AG04449 (cell line): ENCODE data around the gene CFAP61.

Source experiments
- CTCF ChIA-PET: fragments of 350-600 bp; formaldehyde crosslinking; extraction: SDS; loops from one replicate; lab custom pipeline; 2021; ENCODE audit warnings: antibody characterized with exemption; lab: Yijun Ruan, JAX
- POLR2A ChIA-PET: fragments of 400-600, 350-600 bp; formaldehyde crosslinking; extraction: SDS; loops from one replicate; lab custom pipeline; 2020; ENCODE audit warnings: antibody characterized with exemption, inconsistent platforms; lab: Yijun Ruan, JAX
- DNase-seq: peaks from one replicate; pipeline ENCODE4 v3.0.0-alpha.2; 2010; ENCODE audit warnings: low read depth, low spot score
- H3K4me3 ChIP-seq: 2 replicates; pipeline ENCODE4 v1.5.1; 2011; ENCODE audit warnings: low read depth, mild to moderate bottlenecking, control low read depth, low read length
- TF ChIP-seq, protein P1 (sequence below): IDR thresholded peaks from one replicate; pipeline ENCODE4 v1.5.1; 2011; ENCODE audit warnings: mild to moderate bottlenecking, moderate library complexity, low read length, control low read depth, inconsistent platforms; ENCODE audit not compliant: insufficient read depth; ENCODE audit errors: missing control alignments

Gene CFAP61

DNA sequence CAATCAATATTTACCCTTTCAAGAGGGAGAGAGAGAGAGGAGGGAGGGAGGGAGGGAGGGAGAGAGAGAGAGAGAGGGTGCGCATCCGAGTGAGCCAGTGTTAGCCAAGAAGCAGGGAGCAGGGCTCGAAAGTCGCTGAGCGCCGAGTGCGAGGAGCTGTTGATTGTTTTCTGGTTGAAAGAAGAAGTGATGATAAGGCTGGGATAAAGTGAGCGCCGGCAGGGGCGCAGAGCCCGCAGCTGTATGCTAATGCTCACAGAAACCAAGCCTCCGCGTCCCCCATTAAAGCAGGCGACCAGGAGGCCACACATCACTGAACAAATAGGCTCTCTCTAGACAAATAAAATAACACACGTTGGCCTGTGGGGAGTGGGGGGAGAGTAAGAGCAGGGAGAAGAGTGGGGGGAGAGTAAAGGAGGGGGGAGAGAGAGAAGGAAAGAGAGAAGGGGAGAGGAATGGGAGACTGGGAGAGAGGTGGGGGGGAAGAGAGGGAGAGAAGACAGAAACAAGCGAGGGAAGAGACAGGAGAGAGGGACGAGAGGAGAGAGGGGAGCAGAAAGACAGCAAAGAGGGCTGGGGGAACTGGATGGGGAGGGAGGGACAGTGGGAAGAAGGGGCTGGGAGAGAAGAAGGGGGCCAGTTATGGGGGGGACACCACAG is 310.6 kb downstream of the CFAP61 start:
- TF ChIP-seq, protein P1, sequence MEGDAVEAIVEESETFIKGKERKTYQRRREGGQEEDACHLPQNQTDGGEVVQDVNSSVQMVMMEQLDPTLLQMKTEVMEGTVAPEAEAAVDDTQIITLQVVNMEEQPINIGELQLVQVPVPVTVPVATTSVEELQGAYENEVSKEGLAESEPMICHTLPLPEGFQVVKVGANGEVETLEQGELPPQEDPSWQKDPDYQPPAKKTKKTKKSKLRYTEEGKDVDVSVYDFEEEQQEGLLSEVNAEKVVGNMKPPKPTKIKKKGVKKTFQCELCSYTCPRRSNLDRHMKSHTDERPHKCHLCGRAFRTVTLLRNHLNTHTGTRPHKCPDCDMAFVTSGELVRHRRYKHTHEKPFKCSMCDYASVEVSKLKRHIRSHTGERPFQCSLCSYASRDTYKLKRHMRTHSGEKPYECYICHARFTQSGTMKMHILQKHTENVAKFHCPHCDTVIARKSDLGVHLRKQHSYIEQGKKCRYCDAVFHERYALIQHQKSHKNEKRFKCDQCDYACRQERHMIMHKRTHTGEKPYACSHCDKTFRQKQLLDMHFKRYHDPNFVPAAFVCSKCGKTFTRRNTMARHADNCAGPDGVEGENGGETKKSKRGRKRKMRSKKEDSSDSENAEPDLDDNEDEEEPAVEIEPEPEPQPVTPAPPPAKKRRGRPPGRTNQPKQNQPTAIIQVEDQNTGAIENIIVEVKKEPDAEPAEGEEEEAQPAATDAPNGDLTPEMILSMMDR: no peak
- POLR2A ChIA-PET: no interaction called here
- no peak for DNase-seq
- H3K4me3 ChIP-seq: no peak overlapping the region
- CTCF ChIA-PET: interaction anchor here (0.7 to 4.9 kb wide), 3 partner anchors 10 to 231 kb away, joined by 3 to 67 read pairs (median 5); no protein-coding TSS in a partner anchor

DNA sequence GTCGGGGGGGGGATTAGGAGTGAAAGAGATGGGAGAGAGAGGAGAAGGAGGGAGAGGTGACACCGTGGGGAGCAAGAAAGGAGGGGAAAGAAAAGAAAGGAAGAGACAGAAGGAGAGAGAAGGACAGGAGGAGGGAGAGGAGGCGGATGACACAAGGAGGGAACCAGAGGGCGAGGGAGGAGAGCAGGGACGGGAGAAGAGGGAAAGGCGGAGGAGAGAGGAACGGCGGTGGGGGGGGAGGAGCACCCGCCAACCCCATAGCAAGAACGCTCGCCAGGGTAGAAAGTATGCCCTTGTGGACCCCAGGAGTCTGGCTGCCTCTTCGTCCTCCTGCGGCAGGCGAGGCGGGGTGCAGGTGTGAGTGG is 311.1 kb downstream of the CFAP61 start:
- H3K4me3 ChIP-seq: no peak overlapping the region
- TF ChIP-seq, protein P1: no peak

DNA sequence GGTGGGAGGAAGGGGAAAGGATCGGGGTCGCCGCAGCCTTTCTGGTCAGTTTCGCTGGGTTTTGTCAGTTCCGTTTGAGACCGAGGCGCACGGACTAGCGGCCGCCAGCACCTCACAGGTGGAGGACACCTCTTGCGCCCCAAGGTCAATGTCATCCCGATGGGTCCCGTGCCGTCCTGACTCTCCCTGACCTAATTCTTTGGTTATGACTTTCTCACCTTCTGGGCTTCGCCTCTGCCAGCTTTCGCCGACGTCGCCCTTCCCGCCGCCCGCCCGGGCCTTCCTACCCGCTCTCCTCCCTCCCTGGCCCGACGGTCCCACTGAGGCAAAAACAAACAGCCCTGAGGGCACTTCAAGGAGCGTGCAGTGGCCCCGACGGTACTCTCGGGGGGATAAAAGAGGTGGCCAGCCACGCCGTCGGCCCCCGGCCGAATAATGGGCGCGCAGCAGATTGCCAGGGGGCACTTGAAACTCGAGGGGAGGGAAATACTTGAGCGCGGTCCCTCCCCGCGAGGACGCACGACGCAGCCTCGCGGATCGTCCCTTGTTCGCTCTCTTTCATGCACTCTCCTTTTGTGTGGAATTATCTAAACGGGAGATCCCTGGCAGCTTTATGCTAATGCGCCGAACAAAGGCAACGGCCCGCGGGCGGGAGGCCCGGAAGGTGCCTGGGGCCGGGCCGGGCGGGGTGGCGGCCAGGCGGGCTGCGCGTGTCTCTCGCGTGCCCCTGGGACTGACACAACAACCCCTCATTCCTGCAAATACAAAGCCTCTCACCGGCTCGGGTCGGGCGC is 311.7 kb downstream of the CFAP61 start:
- DNase-seq: no peak
- no peak overlapping the region for H3K4me3 ChIP-seq
- POLR2A ChIA-PET: no interaction called here
- CTCF ChIA-PET: no interaction called here
- TF ChIP-seq, protein P1: no peak

More for the DNA sequence above, 311.1 kb downstream of the CFAP61 start:
- POLR2A ChIA-PET: no interaction called here
- CTCF ChIA-PET: no interaction called here
- no peak for DNase-seq

DNA sequence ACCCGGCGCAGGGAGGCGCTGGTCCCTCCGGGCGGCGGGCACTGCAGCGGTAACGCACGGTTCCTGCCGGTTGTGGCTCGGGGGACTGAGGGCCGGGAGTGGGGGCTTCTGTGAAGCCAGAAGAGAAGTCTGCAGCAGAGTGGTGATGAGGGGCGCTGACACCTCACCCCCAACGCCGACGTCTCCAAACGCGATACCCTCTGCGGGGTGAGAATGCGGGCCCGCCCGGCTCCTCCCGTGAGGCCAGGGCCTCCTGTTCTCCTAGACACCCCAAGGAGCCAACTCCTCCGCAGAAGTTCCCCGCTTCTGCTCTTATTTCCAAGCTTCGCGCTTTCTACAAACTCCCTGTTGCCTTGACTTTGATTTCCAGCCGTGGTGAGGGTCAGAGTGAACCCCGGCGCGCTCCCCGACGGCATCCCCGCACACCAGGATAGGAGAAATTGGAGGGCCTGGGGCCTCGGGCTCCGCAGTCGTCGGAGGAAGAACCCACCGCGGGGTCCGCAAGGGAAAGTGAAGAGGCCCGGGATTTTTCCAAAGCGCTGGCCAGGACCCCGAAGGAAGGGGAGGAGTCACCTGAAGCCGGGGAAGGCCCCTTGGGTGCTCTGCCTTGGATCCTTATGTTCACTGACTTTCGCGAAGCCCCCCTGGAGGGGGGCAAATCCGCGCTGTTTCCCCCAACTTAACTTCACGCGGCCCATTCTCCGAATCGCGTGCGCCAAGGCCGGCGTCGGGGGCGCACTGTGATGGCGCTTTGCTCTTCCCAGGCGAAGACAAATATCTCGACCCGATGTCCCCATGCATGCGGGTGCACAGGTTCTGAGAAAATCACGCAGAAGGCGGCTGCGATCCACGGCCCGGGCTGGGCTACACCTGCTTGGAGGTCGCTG is 312.5 kb downstream of the CFAP61 start:
- TF ChIP-seq, protein P1: no peak
- POLR2A ChIA-PET: no interaction called here
- DNase-seq: no peak
- no peak overlapping the region for H3K4me3 ChIP-seq
- CTCF ChIA-PET: no interaction called here

DNA sequence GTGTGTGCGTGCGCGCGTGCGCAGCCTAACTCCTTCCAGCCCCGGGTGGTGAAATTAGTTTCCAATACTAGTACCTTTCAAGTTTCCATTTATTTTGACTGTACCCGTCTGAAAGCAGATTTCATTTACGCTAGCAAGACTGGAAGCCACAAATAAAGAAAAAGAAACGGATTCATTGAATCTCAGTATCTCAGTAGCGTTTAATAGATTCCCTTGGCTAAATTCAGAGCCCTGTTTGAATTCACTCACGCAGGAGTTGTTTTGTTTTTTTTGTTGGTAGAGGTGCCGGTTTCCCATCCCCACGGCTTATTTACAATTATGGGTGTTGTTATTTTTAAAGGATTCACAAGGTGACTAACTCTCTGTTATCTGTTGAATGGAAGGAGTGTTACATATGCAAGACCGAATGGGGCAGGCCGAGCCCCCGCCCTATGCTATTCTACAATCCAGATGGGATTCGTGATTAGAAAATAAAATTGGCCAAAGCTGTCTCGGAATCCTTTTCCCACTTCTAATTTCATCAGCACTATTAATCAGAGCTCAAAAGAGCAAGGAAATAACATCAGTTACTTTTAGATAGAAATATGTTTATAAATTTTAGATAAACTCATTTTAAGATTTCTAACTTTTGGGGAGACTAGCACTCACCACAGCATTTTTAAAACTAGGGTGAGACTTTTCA is 313.3 kb downstream of the CFAP61 start:
- no peak for DNase-seq
- TF ChIP-seq, protein P1: no peak
- ChIA-PET POLR2A (no interaction called here), CTCF (no interaction called here)
- H3K4me3 ChIP-seq: no peak overlapping the region

DNA sequence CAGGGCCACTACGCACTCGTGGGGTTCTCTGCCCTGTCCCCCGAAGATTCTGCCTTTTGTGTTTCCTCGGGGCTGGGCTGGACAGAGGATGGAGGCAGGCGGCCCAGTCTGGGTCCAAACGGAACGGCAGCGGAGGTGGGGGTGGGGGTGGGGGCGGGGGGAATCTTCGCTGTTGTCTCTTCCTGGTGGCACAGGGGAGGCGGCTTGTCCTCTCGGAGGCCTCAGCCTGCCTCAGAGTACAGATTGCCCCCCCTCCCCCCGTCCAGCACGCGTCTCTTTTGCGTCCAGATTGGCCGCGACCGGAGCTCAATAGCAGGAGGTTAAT is 314.2 kb downstream of the CFAP61 start:
- POLR2A ChIA-PET: no interaction called here
- TF ChIP-seq, protein P1: no peak
- no peak for DNase-seq
- H3K4me3 ChIP-seq: no peak overlapping the region
- CTCF ChIA-PET: no interaction called here
